GM18499 (cell line): ENCODE measurements around the gene CDS2.

Source experiments
- ATAC-seq: cut with Tn5 transposase; IDR thresholded peaks from one replicate; pipeline ENCODE4 v1.9.1; 2021; ENCODE audit warnings: moderate number of reproducible peaks; ENCODE audit not compliant: insufficient read depth, unreplicated experiment

Gene CDS2

DNA sequence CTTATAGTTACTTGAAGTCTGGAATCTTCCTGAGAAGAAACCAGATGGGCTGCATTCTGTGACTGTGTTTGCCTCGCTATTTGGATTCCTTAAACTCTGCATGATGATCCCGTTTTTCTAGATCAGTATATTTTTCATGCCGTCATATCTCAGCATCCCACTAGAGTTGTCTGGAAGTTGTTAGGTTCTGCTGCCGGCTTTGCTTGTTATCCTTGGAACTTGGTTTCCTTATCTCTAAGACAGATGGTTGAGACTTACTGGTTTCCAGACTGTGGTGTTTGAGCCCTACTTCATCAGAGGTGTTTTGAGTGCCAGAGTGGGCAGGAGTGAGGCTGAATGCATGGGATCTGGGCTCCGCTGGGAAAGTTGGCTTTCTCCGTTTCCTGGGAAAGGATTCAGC, 50.3 kb downstream of the CDS2 start:
- ATAC-seq: no peak

DNA sequence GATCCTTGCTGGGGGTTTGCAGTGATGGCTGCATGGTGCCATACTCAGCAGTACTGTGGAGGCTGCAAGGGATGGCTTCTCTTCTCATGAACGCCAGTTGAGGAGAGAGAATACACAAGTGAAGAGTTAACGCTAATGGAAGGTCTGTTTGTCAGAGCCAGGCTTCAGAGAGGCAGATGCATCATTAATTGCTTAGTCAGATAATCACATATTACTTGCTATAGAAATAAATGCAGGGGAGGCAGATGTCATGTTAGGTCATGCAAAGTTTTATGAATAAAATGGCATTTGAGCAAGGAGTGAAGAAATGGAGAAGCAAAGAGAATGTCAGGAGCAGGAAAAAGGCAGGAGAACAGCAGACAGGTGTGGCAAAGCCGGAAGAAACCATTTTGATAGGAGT, 51.2 kb downstream of the CDS2 start:
- ATAC-seq: no peak

DNA sequence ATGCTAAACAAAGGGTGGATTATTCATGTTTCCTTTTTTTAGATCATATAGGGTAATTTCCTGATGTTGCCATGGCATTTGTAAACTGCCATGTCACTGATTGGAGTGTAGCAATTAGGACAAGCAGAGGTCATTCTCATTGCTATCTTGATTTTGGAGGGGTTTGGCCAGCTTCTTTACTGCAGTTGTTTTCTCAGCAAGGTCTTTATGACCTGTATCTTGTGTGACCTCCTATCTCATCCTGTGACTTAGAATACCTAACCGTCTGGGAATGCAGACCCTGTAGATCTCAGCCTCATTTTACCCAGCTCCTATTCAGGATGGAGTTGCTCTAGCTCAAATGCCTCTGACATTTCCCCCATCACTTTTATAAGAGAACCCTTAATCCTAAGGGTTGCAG, 53.6 kb downstream of the CDS2 start:
- ATAC-seq: no peak

DNA sequence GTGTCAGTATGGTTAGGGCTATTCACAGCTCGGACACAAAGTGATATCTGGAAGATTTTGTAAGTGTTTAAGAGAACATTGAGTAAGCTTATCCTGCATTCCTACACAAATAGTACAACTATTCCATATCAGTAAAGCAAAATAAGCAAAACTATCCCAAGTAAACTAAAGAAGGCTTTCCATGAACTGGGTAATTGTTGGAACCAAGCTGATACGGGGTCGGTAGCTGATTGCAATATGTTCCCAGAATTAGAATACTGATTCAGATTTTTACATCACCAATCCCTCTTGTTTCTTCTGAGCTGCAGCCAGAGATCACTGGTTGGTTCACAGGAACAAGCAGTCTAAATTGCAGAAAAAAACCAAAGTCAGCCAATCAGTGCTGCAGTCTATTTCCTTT, 54.1 kb downstream of the CDS2 start:
- no peak for ATAC-seq

DNA sequence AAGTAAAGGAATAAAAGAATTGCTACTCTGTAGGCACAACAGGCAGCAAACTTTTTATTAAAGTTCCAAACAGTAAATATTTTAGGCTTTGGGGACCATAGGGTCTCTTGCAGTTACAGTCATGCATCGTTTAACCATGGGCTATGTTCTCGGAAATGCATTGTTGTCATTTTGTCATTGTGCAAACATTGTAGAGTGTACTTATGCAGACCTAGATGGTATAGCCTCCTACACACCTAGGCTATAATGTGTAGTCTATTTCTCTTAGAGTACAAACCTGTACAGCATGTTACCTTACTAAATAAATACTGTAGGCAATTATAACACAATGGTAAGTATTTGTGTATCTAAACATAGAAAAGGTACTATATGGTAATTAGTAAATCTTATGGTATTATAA, 54.7 kb downstream of the CDS2 start:
- no peak for ATAC-seq

DNA sequence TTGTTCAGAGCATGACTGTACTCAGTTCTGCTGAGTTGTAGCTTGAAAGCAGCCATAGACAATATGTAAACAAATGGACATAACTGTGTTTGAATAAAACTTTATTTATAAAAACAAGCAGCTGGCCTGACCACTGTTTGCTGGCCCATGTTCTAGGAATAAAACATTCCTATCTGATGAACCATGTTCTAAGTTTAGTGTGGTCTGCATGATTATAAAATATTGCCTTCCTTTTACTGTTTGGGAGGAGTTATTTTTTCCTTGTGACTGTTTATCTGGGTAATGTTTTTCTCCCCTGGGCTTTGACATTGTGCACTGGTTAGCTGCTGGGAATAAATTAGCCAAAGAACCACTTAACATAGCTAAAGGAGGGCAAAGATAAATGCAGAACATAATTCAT, 55.1 kb downstream of the CDS2 start:
- ATAC-seq: no peak

DNA sequence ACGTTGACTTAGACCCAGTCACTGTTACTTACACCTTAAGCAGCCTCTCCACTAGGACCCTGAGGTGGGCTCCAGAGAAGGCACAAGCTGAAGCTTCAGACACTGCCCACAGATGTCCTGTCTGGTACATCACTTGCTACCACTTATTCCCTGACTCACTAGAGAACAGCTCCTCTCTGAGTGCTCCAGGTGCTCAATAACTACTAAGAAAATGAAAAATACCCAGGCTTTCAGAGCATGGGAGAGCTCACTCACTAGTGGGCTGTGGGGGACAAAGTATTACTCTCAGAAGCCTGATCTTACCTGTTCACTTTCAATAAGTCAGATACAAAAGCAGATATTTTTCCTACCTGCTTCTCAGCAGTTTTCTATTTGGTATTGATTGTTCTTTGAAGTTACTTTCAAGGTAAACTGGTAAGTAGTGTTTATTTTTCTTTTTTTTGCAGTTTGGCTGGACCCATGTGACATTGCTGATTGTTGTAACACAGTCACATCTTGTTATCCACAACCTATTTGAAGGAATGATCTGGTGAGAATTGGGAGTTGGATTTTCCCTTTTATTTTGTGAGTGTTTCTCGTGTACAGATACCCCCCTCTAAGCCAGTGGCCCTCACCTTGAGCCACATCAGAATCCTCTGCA, 55.9 kb downstream of the CDS2 start:
- ATAC-seq: no peak

DNA sequence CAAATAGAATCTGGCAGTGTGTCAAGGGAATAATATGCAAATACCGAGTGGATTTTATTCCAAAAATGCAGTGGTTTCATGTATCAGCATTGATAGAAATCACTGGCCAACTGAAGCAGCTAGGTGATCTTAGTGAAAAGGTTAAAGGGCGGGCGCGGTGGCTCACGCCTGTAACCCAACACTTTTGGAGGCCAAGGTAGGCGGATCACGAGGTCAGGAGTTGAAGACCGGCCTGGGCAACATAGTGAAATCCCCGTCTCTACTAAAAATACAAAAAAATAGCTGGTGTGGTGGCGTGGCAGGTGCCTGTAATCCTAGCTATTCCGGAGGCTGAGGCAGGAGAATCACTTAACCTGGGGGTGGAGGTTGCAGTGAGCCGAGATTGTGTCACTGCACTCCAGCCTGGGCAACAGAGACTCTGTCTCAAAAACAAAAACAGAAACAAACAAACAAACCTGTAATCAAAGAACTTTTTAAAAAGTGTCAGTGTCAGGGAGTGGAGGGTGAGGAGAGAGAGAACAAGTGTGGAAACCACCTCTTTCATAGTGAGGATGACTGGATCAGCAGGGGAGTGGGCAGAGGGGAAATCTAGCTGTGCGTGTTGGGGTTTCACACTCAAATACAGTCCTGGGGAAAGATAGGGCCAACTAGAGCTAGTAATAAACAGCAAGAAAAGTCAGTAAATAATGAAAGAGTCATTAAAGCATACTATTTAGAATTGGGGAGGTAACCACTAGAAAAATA, 57.1 kb downstream of the CDS2 start:
- ATAC-seq: no peak

DNA sequence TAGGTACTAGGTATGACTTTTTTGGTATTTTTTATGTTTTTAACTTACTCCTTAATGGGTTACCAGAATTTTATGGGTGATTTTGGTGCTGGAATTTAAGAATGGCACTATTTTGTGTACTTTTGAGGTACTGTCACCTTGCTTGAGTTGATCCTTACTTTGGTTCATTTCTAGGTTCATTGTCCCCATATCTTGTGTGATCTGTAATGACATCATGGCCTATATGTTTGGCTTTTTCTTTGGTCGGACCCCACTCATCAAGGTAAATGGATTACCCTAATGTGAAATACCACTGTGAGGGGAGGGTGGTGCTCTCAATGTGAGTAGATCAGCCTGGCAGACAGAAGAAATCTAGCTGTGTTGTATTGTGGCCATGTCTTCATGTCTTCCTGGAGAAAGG, 57.9 kb downstream of the CDS2 start:
- no peak for ATAC-seq

DNA sequence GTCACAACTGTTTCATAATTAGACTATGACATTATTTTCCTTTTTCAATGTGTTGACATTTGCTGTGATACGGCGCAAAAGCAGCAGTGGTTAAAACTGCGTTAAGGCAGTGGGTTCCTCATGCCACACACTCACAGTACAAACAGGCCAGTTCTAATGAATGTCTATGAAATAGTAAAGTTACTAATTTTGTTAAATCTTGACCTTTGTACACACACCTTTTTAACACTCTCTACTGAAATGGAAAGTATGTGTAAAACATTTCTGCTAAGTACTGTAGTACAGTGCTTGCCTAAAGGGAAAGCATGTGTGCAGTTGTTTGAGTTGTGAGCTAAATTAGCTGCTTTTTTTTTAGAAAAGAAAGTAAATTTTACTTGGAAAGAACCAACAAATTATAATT, 60.3 kb downstream of the CDS2 start:
- ATAC-seq: no peak

DNA sequence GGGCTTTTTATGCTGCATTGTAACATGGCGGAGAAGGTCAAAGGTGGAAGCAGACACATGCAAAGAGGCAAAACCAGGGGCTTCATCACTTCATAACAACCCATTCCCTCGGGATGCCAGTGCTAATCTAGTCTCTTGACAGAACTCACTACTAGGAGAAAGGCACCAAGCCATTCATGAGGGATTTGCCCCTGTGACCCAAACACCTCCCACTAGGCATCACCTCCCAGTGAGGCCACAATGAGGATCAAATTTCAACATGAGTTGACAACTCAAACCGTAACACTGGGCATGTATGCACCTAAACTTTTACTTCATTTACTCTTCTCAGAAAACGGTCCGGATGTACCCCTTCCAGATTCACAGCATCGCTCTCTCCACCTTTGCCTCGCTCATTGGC, 61.9 kb downstream of the CDS2 start:
- ATAC-seq: no peak

DNA sequence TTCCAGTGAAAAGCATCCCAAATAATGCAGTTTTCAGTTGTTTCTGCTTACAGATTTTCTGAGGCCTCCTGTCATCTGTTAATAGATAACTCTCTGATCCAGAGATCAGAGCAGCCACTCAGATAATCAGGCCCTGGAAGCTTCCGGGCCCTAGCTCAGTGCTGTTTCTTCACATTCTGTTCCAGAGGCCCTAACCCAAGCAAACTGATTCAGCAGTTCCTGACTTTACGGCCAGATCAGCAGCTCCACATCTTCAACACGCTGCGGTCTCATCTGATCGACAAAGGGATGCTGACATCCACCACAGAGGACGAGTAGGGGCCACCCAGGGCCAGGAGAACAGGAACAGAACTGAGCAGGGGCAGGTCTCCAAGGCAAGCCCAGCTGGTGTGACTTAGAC, 63.1 kb downstream of the CDS2 start:
- ATAC-seq: no peak

DNA sequence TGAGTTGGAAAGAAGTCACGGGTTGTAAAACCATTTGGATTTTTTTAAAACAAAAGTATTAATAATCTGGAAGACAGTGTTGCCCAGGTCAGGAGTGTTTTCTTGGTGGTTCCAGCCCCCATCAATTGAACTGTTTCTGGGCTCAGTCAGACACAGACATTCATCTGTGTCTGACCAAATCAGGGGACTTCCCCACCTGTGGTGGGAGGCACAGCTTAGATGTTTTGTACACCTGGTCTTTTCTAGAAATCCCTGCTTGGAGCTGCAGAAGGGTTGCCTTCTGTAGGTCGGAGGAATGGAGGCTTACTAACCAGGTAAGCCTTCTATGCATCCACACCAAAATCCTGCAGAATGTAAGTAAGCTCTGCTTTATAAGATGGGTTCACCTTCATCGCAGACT, 63.6 kb downstream of the CDS2 start:
- ATAC-seq: no peak

DNA sequence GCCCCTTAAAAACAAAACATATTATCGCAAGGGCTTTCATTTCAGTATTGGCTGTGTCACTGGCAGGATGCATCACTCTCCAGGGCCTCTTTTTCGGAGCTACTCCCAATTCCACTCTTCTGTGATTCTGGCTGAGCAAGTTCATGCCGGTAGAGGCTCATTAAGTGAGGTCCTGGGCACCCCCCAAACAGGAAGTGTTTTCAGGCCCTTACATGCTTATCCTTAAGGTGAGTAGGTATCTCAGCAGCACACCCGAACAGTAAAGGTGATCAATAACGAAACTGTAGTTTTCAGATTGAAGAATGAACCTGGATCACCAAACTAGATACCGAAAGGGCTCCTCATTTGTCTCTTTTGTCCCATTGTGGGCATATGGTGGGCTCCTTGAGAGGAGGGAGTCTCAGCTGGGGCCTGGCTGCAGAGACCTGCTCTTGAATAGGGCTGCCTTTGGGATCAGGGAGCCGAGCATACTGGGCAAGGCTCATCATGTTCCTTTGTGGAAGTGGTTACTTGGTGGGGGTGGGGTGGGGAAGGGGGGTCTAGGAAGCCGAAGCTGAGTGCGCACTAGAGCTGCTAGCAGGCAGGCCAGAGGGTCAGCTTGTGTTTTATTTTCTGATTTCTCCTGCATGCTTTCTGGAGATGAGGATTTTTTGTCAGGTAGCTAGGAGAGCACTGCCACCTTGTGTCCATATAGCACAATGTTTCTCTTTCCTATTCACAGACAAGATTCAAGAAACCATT, 65.2 kb downstream of the CDS2 start:
- peak; percentile 51 for ATAC-seq

DNA sequence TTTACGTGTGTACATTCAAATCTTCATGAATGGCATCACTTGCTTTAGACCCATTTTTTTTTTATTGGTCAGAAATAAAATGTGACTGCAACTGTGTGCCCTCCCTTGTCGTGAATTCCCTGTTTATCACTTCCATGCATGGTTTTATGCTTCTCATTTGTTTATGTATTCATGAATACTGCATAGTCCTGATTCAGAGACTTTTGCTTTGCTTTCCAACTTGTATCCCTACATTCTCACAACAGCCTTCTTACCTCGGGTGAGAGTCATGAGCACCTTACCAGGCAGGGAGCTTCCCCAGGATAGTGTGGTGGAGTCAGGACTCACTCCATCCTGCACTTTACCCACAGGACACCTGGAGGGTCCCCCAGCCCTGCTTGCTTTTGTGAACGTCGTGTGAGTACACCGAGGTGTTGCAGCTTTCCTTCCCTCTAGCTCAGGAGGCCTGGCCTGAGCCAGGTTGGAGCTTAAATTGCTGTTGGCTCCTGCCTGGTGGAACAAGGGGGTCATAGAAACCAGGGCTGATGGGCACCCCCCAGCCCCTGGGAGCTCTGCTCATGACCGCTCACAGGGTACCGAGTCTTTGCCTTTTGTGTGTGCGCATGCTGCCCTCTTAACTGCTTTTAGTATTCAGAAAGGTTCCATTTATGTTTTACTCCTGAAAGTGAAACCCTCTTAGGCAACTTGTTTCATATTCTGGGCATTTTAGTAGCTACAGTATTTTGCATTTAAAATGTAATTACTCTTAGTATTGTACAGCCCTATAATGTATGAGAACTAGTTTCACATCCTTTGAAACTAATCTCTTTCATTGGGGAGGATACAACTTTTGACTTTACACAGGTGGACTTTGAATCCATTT, 66.0 kb downstream of the CDS2 start:
- ATAC-seq: no peak

DNA sequence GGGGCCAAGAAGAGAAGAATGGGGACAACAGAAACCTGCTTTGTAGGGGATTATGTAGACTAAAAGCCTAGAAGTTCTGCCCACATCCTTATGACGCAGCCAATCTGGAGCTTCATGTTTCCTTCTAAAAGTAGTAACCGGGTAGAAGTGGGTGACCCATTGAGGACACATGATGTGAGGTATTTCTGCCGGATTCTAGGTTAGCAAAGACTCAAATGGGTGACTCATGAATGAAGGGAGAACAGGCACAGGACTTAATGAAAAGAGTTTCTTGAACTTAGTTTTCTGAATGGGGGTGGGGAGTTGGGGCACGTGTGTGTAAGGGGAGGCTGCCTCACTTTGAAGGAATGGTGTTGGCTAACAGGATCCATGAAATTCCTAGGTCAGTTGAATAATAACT, 68.8 kb downstream of the CDS2 start:
- ATAC-seq: no peak

DNA sequence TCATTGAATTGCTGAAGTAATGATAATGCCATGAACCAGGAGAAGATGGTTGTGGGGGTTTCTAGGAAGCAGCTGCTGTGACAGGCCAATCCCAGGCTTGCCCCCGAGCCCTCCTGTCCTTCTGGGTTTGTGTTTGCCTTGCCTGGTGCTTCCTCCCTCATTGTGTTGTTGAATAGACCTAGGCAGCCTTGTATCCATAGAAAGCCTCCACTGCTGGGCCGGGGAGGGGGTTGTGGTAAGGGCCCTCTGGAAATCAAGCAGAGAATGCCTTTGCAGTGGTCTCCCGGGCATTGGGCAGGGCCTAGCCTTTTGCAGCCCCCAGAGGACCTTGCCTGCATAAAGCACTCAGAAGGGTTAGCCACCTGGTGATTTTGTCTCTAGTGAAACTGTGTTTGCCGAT, 69.3 kb downstream of the CDS2 start:
- no peak for ATAC-seq

DNA sequence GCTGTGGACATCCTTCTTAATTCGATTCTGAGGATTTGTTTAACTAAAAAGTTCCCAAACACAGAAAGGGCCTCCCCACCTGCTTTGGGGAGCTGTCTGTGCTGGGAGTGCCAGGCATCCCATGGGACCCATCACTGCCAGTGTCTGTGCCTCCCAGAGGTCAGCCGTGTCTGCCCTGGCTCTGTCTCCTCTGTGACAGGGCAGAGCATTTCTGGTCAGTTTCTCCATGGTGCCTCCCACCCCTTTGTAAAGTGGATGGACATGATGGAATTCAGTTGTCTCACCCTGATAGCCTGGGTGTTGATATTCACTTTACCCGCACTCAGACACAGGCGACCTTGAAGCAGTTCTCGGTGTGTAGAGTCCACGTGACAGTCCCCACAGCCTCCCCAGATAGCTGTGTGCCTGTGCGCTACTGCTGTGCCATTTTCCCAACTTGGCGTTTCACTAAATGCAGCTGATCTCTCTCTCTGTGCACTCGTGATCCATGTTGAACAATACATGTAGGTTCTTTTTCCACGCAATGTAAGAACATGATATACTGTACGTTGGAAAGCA, 70.5 kb downstream of the CDS2 start:
- no peak for ATAC-seq

DNA sequence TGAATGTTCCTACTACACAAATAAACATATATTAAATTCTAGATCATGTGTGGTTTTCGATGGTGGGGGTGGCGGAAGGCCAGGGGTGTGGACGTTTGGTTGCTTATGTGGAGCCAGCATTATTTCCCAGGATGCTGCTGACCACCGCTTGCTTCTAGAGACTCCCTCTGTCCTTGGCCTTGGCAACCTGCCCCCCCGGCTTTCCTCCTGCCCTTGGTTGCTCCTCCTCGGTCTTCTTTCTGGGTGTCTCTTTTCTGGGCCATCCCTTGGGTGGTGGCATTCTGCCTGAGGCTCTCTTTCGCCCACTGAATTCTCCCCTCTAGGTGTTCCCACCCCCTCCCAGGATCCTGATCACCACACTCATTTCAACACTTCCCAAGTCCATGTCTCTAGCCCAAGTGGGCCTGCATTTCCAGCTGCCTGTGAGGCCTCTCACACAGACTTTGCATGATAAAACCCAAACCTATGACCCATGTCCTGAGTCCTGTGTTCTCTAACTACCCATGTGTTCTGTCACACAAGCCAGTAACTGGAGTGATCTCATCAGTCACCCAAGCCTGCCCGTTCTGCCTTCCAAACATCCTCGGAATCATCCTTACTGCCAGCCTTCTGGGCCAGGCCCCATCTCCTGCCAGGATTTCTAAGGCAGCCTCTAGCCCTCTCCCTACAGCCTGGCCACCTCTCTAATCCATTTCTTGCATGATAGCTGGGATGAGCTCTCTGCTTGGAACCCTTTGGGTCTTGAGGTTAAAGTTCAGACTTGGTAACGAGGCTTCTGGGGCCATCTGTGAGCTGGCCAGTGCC, 71.2 kb downstream of the CDS2 start:
- no peak for ATAC-seq

DNA sequence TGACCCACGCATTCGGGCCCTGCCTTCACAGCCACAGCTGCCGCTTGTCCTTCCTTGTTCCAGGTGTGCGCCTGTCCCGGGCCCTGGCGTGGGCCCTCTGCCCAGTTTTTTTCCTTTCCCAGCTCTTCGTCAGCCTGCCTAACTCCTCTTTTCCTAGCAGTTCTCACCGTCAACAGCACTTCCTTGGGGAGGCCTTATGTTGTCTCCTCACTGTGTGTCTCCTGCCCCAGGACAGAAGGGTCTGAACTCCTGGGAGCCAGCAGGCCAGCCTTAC, 71.8 kb downstream of the CDS2 start:
- no peak for ATAC-seq
